Measurements from ENCODE around the gene NAGS. TPM values are rescaled to one million over a fixed set of nuclear protein-coding genes. Genes with fewer than 3 reads are reported as not detected.
A peak's percentile ranks its signal among the peaks of the same experiment; 100 is the strongest.

NAGS gene
- total and polyA plus RNA-seq, 10 of the 15 experiments (the other 5 are each of a cell fraction or from before 2014, with no cell fraction given) = 0.11 to 1.6 (median 0.64) TPM; not detected in 1

- TF ChIP-seq CUX1 (IDR thresholded peaks at IDR 0.05; ENCODE audit: insufficient replicate concordance, low read depth, low read length) = no peak
- TF ChIP-seq SUPT20H (IDR thresholded peaks at IDR 0.05; ENCODE audit: borderline replicate concordance, control insufficient read depth, low read depth, low read length) = no peak
- TF ChIP-seq HDGF (IDR thresholded peaks at IDR 0.05) = no peak
- TF ChIP-seq JUNB (IDR thresholded peaks at IDR 0.05) = no peak
- no peak for TF ChIP-seq SPI1 (IDR thresholded peaks at IDR 0.05; ENCODE audit: borderline replicate concordance, insufficient read depth, low read depth, low read length)
- TF ChIP-seq FOXK2 (IDR thresholded peaks at IDR 0.05) = no peak
- peak; percentile 90 for TF ChIP-seq RELA (IDR thresholded peaks at IDR 0.05; ENCODE audit: borderline replicate concordance, partially characterized antibody)
- TF ChIP-seq RAD21 (IDR thresholded peaks at IDR 0.05; ENCODE audit: insufficient read depth, low read depth, low read length) = no peak
- peak; percentile 54; the same call in 1 of the 2 replicates for TF ChIP-seq MEF2A (IDR thresholded peaks at IDR 0.05; ENCODE audit: insufficient read depth, low read depth, low read length)
- TF ChIP-seq HDAC6 (IDR thresholded peaks at IDR 0.05; ENCODE audit: unreplicated experiment) = no peak
- TF ChIP-seq SMAD1 (IDR thresholded peaks at IDR 0.05; ENCODE audit: low read depth, partially characterized antibody) = no peak
- no peak for TF ChIP-seq BACH1 (IDR thresholded peaks at IDR 0.05; ENCODE audit: borderline replicate concordance)
- TF ChIP-seq E4F1 (IDR thresholded peaks at IDR 0.05; ENCODE audit: borderline replicate concordance, partially characterized antibody) = peak; percentile 62
- peak; percentile 90 for TF ChIP-seq ELK1 (IDR thresholded peaks at IDR 0.05; ENCODE audit: low read depth, low read length)
- TF ChIP-seq TCF7 (IDR thresholded peaks at IDR 0.05; ENCODE audit: borderline replicate concordance) = no peak
- TF ChIP-seq SIX5 (IDR thresholded peaks at IDR 0.05; ENCODE audit: low read depth, low read length, severe bottlenecking) = peak; percentile 98
- TF ChIP-seq SMARCA5 (IDR thresholded peaks at IDR 0.05) = peak; percentile 81; the same call in 1 of the 2 replicates
- no peak for TF ChIP-seq YBX1 (IDR thresholded peaks at IDR 0.05)
- TF ChIP-seq CBX5 (IDR thresholded peaks at IDR 0.05; ENCODE audit: low read depth) = no peak
- no peak for TF ChIP-seq E2F4 (IDR thresholded peaks at IDR 0.05; ENCODE audit: low read depth, low read length)
- TF ChIP-seq HDAC2 (IDR thresholded peaks at IDR 0.05) = peak; percentile 91; the same call in 1 of the 2 replicates
These were observed 10.2 kb downstream of the NAGS start, which contains the start of gene TMEM101 (continued) for GRCh38 chr17:44014437-44015172.

Data from GM12878 (cell line).